GM21529 (cell line): ENCODE measurements around the gene C6orf89.
A peak's percentile ranks its signal among the peaks of the same experiment; 100 is the strongest.
"Not testable (repeated sequence)": the region's sequence is repeated elsewhere in the genome, so short reads cannot be mapped to it uniquely, and the experiment has no call there.

ENCODE experiments used
- ATAC-seq: cut with Tn5 transposase; IDR thresholded peaks from one replicate; pipeline ENCODE4 v1.9.1; 2021; ENCODE audit not compliant: unreplicated experiment

C6orf89 gene

GRCh38 chr6:36886950-36887618 is 1.3 kb downstream of the C6orf89 start:
- no peak for ATAC-seq

- no peak for ATAC-seq
Observed at GRCh38 chr6:36888115-36888643, 2.4 kb downstream of the C6orf89 start.

- ATAC-seq = no peak
Observed at GRCh38 chr6:36888654-36889481, 3.1 kb downstream of the C6orf89 start.

- ATAC-seq = no peak
Observed at GRCh38 chr6:36890112-36890663, 4.4 kb downstream of the C6orf89 start.

GRCh38 chr6:36891153-36891552 is 5.4 kb downstream of the C6orf89 start:
- not testable (repeated sequence) for ATAC-seq

- no peak for ATAC-seq
Observed at GRCh38 chr6:36893976-36894932, 8.5 kb downstream of the C6orf89 start.

- no peak for ATAC-seq
Observed at GRCh38 chr6:36897609-36898008, 11.9 kb downstream of the C6orf89 start.

- ATAC-seq = no peak
Observed at GRCh38 chr6:36904114-36904513, 18.4 kb downstream of the C6orf89 start.

- no peak for ATAC-seq
Observed at GRCh38 chr6:36904851-36905393, 19.2 kb downstream of the C6orf89 start.

GRCh38 chr6:36906539-36907325 is 21.0 kb downstream of the C6orf89 start:
- no peak for ATAC-seq

GRCh38 chr6:36907781-36908180 is 22.0 kb downstream of the C6orf89 start:
- ATAC-seq = no peak

- ATAC-seq = no peak
Observed at GRCh38 chr6:36908747-36909146, 23.0 kb downstream of the C6orf89 start.

GRCh38 chr6:36912030-36912454 is 26.3 kb downstream of the C6orf89 start:
- ATAC-seq = peak; percentile 21

GRCh38 chr6:36912586-36912985 is 26.8 kb downstream of the C6orf89 start:
- ATAC-seq = peak; percentile 96

- no peak for ATAC-seq
Observed at GRCh38 chr6:36913082-36913481, 27.3 kb downstream of the C6orf89 start.

- no peak for ATAC-seq
Observed at GRCh38 chr6:36914227-36914794, 28.6 kb downstream of the C6orf89 start.

GRCh38 chr6:36915599-36915998 is 29.8 kb downstream of the C6orf89 start:
- no peak for ATAC-seq

- no peak for ATAC-seq
Observed at GRCh38 chr6:36916126-36916525, 30.4 kb downstream of the C6orf89 start.

- ATAC-seq = no peak
Observed at GRCh38 chr6:36917541-36918193, 31.9 kb downstream of the C6orf89 start.
